Measurements from ENCODE around the gene NHSL2. TPM values are rescaled to one million over a fixed set of nuclear protein-coding genes. Genes with fewer than 3 reads are reported as not detected.

The NHSL2 gene
- total and polyA plus RNA-seq, 2 of the 13 experiments (the other 11 are each of a cell fraction or from before 2014, with no cell fraction given), result not detected

- TF ChIP-seq AHDC1 (CRISPR knock-in tag; IDR thresholded peaks at IDR 0.05; ENCODE audit: borderline replicate concordance) (no peak), ZNF318 (CRISPR knock-in tag; IDR thresholded peaks at IDR 0.05) (no peak), HDAC2 (CRISPR knock-in tag; IDR thresholded peaks at IDR 0.05) (no peak), ZNF790 (CRISPR knock-in tag; IDR thresholded peaks at IDR 0.05; ENCODE audit: borderline replicate concordance) (no peak), TCF7 (IDR thresholded peaks at IDR 0.05; ENCODE audit: low read depth) (no peak), RBFOX2 (IDR thresholded peaks at IDR 0.05; ENCODE audit: low read depth, low read length) (peak; percentile 49; the same call in 1 of the 2 replicates), ZNF781 (CRISPR knock-in tag; IDR thresholded peaks at IDR 0.05; ENCODE audit: borderline replicate concordance, not compliant biosample characterization) (no peak), KDM1A (CRISPR knock-in tag; IDR thresholded peaks at IDR 0.05) (no peak), HMGXB4 (CRISPR knock-in tag; IDR thresholded peaks at IDR 0.05; ENCODE audit: borderline replicate concordance in 1 of 2, low read depth in 1 of 2) (peak in 1 of 2 experiments; percentile 51; a peak in 1 of 4 replicates), REPIN1 (CRISPR knock-in tag; IDR thresholded peaks at IDR 0.05; ENCODE audit: borderline replicate concordance, low read depth) (0 out of 2 replicates have a peak, but pooled peaks have one; percentile 20)
These were observed 270.8 kb downstream of the NHSL2 start, which contains the start of gene PIN4 (continued) for GRCh38 chrX:72181178-72182125.

Measured in HepG2 (cell line).